Hepatocyte (in vitro differentiated cells): Measurements from ENCODE around the gene ALDH1A1.

Experiments
- EZH2 ChIP-seq: fragments of 200-600 bp; sonication (generic); IDR thresholded peaks from 2 replicates; pipeline ENCODE4 v1.6.1; 2016; ENCODE audit warnings: antibody characterized with exemption, mild to moderate bottlenecking, borderline replicate concordance
- EZH2phosphoT487 ChIP-seq: fragments of 200-600 bp; sonication (generic); IDR thresholded peaks from one replicate; pipeline ENCODE4 v1.6.1; 2018; ENCODE audit warnings: antibody characterized with exemption, mild to moderate bottlenecking, low read depth, moderate library complexity; ENCODE audit not compliant: unreplicated experiment, severe bottlenecking
- TF ChIP-seq, protein P1 (sequence below): fragments of 200-600 bp; sonication (generic); IDR thresholded peaks from 2 replicates; pipeline ENCODE4 v1.5.1; 2016; ENCODE audit warnings: antibody characterized with exemption, mild to moderate bottlenecking; ENCODE audit not compliant: poor library complexity

DNA sequence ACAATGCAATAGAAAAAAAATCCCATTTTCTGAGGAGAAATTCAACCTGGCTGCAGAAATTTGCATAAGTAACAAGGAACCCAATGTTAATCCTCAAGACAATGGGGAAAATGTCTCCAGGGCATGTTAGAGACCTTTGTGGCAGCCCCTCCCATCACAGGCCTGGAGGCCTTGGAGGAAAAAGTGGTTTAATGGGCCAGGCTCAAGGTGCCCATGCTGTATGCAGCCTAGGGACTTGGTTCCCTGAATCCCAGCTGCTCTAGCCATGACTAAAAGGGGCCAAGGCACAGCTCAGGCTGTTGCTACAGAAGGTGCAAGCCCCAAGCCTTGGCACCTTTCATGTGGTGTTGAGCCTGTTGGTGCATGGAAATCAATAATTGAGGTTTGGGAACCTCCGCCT, 66.5 kb downstream of the ALDH1A1 start:
- TF ChIP-seq, protein P1, sequence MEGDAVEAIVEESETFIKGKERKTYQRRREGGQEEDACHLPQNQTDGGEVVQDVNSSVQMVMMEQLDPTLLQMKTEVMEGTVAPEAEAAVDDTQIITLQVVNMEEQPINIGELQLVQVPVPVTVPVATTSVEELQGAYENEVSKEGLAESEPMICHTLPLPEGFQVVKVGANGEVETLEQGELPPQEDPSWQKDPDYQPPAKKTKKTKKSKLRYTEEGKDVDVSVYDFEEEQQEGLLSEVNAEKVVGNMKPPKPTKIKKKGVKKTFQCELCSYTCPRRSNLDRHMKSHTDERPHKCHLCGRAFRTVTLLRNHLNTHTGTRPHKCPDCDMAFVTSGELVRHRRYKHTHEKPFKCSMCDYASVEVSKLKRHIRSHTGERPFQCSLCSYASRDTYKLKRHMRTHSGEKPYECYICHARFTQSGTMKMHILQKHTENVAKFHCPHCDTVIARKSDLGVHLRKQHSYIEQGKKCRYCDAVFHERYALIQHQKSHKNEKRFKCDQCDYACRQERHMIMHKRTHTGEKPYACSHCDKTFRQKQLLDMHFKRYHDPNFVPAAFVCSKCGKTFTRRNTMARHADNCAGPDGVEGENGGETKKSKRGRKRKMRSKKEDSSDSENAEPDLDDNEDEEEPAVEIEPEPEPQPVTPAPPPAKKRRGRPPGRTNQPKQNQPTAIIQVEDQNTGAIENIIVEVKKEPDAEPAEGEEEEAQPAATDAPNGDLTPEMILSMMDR: no peak
- TF ChIP-seq EZH2 (no peak), EZH2phosphoT487 (no peak)
